Muscle layer of duodenum (tissue), 2 donors: ENCODE results near the gene DDX41.
"Not testable (repeated sequence)": the region's sequence is repeated elsewhere in the genome, so short reads cannot be mapped to it uniquely, and the experiment has no call there.

Experiments used
- H3K27ac ChIP-seq: one replicate; pipeline ENCODE4 v1.7.0; 2013; ENCODE audit warnings: mild to moderate bottlenecking, low read length
- H3K27me3 ChIP-seq: one replicate; pipeline ENCODE4 v1.7.0; 2013; ENCODE audit warnings: low read depth, mild to moderate bottlenecking, control low read depth, low read length
- H3K36me3 ChIP-seq, 2 donors: one replicate each; pipeline ENCODE4 v1.7.0; 2013; ENCODE audit warnings: low read length in 2 of 2, control low read depth in 1 of 2, mild to moderate bottlenecking in 1 of 2; ENCODE audit not compliant: insufficient read depth in 2 of 2, control insufficient read depth in 1 of 2
- H3K4me1 ChIP-seq, 2 donors: one replicate each; pipeline ENCODE4 v1.7.0; 2013; ENCODE audit warnings: low read length in 2 of 2, mild to moderate bottlenecking in 2 of 2, control low read depth in 1 of 2, moderate library complexity in 1 of 2; ENCODE audit not compliant: insufficient read depth in 2 of 2, control insufficient read depth in 1 of 2
- H3K4me3 ChIP-seq, 2 donors: one replicate each; pipeline ENCODE4 v1.7.0; 2013; ENCODE audit warnings: low read length in 2 of 2, low read depth in 1 of 2, mild to moderate bottlenecking in 1 of 2
- H3K9me3 ChIP-seq, 2 donors: one replicate each; pipeline ENCODE4 v1.7.0; 2013; ENCODE audit warnings: low read length in 2 of 2, control low read depth in 1 of 2, mild to moderate bottlenecking in 1 of 2; ENCODE audit not compliant: control insufficient read depth in 1 of 2
- donor health status: healthy.

The DDX41 gene

GRCh38 chr5:177536386-177536785, 19.6 kb upstream of the DDX41 start:
- no peak overlapping the region for H3K4me3 ChIP-seq
- peaks cover 33 to 46% of the 10 kb centered on the region in 2 donors for H3K36me3 ChIP-seq
- peaks cover 4 to 38% of the 10 kb centered on the region in 2 donors for H3K4me1 ChIP-seq
- H3K9me3 ChIP-seq = no peaks in the 10 kb centered on the region
- no peak overlapping the region for H3K27ac ChIP-seq
- H3K27me3 ChIP-seq = no peaks in the 10 kb centered on the region

GRCh38 chr5:177535125-177535524, 18.4 kb upstream of the DDX41 start:
- Histone ChIP-seq H3K27ac (no peak overlapping the region), H3K9me3 (no peaks in the 10 kb centered on the region), H3K36me3 (peaks cover 39 to 57% of the 10 kb centered on the region in 2 donors), H3K4me3 (no peak overlapping the region), H3K4me1 (peaks cover 4 to 38% of the 10 kb centered on the region in 2 donors), H3K27me3 (no peaks in the 10 kb centered on the region)

GRCh38 chr5:177534433-177534832, 17.7 kb upstream of the DDX41 start:
- not testable (repeated sequence) for H3K9me3 ChIP-seq, H3K4me3 ChIP-seq, H3K27me3 ChIP-seq, H3K27ac ChIP-seq
- peaks cover 4 to 32% of the 10 kb centered on the region in 2 donors for H3K4me1 ChIP-seq
- peaks cover 42 to 62% of the 10 kb centered on the region in 2 donors for H3K36me3 ChIP-seq

- H3K27me3 ChIP-seq = no peaks in the 10 kb centered on the region
- peaks cover 0 to 2% of the 10 kb centered on the region in 2 donors for H3K4me1 ChIP-seq
- H3K9me3 ChIP-seq = no peaks in the 10 kb centered on the region
- H3K27ac ChIP-seq = no peak overlapping the region
- H3K4me3 ChIP-seq = no peak overlapping the region
- H3K36me3 ChIP-seq = peaks cover 55 to 65% of the 10 kb centered on the region in 2 donors
Observed at GRCh38 chr5:177531209-177531940, 14.6 kb upstream of the DDX41 start.

- Histone ChIP-seq H3K27me3 (no peaks in the 10 kb centered on the region), H3K27ac (no peak overlapping the region), H3K36me3 (peaks cover 58 to 68% of the 10 kb centered on the region in 2 donors)
Observed at GRCh38 chr5:177530638-177531037, 13.9 kb upstream of the DDX41 start.

GRCh38 chr5:177529247-177530203, 12.8 kb upstream of the DDX41 start:
- Histone ChIP-seq H3K9me3 (no peaks in the 10 kb centered on the region), H3K27ac (no peak overlapping the region), H3K27me3 (no peaks in the 10 kb centered on the region), H3K4me1 (no peaks in the 10 kb centered on the region), H3K36me3 (peaks cover 64 to 79% of the 10 kb centered on the region in 2 donors), H3K4me3 (no peak overlapping the region)

More at GRCh38 chr5:177530638-177531037, 13.9 kb upstream of the DDX41 start:
- no peak overlapping the region for H3K4me3 ChIP-seq
- no peaks in the 10 kb centered on the region for H3K9me3 ChIP-seq
- no peaks in the 10 kb centered on the region for H3K4me1 ChIP-seq

GRCh38 chr5:177528631-177529030, 11.9 kb upstream of the DDX41 start:
- H3K27me3 ChIP-seq = no peaks in the 10 kb centered on the region
- H3K9me3 ChIP-seq = no peaks in the 10 kb centered on the region
- H3K4me1 ChIP-seq = no peaks in the 10 kb centered on the region
- H3K36me3 ChIP-seq = peaks cover 63 to 84% of the 10 kb centered on the region in 2 donors
- H3K27ac ChIP-seq = no peak overlapping the region
- no peak overlapping the region for H3K4me3 ChIP-seq

GRCh38 chr5:177527595-177527994, 10.8 kb upstream of the DDX41 start:
- Histone ChIP-seq H3K4me3 (no peak overlapping the region), H3K36me3 (peaks cover 57 to 88% of the 10 kb centered on the region in 2 donors), H3K9me3 (no peaks in the 10 kb centered on the region), H3K4me1 (no peaks in the 10 kb centered on the region), H3K27me3 (no peaks in the 10 kb centered on the region), H3K27ac (no peak overlapping the region)

- Histone ChIP-seq H3K36me3 (peaks cover 53 to 83% of the 10 kb centered on the region in 2 donors), H3K27ac (no peak overlapping the region)
Observed at GRCh38 chr5:177526791-177527190, 10.0 kb upstream of the DDX41 start.

GRCh38 chr5:177526191-177526590, 9.4 kb upstream of the DDX41 start:
- no peaks in the 10 kb centered on the region for H3K4me1 ChIP-seq
- peaks cover 59 to 83% of the 10 kb centered on the region in 2 donors for H3K36me3 ChIP-seq
- no peaks in the 10 kb centered on the region for H3K9me3 ChIP-seq
- H3K27me3 ChIP-seq = no peaks in the 10 kb centered on the region
- H3K27ac ChIP-seq = no peak overlapping the region
- H3K4me3 ChIP-seq = no peak overlapping the region

More at GRCh38 chr5:177526791-177527190, 10.0 kb upstream of the DDX41 start:
- no peaks in the 10 kb centered on the region for H3K27me3 ChIP-seq
- H3K4me1 ChIP-seq = no peaks in the 10 kb centered on the region
- H3K9me3 ChIP-seq = no peaks in the 10 kb centered on the region
- H3K4me3 ChIP-seq = no peak overlapping the region

- H3K36me3 ChIP-seq = peaks cover 58 to 84% of the 10 kb centered on the region in 2 donors
Observed at GRCh38 chr5:177524941-177525655, 8.3 kb upstream of the DDX41 start.

More at GRCh38 chr5:177524941-177525655, 8.3 kb upstream of the DDX41 start:
- Histone ChIP-seq H3K4me1 (no peaks in the 10 kb centered on the region), H3K27me3 (no peaks in the 10 kb centered on the region), H3K27ac (no peak overlapping the region), H3K4me3 (no peak overlapping the region), H3K9me3 (no peaks in the 10 kb centered on the region)
